KBM-7 (cell line): Measurements from ENCODE around the gene KRTAP5-11.
"Not testable (repeated sequence)": the region's sequence is repeated elsewhere in the genome, so short reads cannot be mapped to it uniquely, and the experiment has no call there.

Source experiments
- DNase-seq: peaks from one replicate; pipeline ENCODE4 v3.0.0-alpha.2; 2015
- in situ Hi-C: fragments of 300-500 bp; cut with MboI; formaldehyde crosslinking; loops from 2 replicates; pipeline ENCODE4 v1.14.3; 2020; ENCODE audit warnings: low sequenced_read_pairs, low pct_unique_long_range_greater_than_20kb, mixed read lengths

The KRTAP5-11 gene

GRCh38 chr11:71563406-71563805, 19.3 kb downstream of the KRTAP5-11 start:
- DNase-seq, result peak; percentile 70
- in situ Hi-C loops, result no loop called here

DNA sequence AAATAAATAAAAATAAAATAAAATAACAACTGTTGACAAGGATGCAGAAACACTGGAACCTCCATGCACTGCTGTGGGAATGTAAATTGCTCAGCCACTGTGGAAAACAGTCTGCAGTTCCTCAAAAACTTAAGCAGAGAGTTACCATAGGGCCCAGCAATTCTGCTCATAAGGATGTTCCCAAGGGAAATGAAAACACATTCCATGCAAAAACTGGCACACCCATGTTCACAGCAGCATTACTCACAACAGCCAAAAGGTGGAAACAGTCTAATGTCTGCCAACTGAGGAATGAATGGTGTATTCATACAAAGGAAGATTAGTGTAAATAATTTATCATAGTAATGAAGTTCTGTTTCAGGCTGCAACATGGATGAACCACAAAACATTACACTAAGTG, 20.6 kb downstream of the KRTAP5-11 start:
- in situ Hi-C loops, result no loop called here
- DNase-seq, result no peak

GRCh38 chr11:71558996-71559395, 23.7 kb downstream of the KRTAP5-11 start:
- in situ Hi-C loops, result no loop called here
- DNase-seq, result no peak

DNA sequence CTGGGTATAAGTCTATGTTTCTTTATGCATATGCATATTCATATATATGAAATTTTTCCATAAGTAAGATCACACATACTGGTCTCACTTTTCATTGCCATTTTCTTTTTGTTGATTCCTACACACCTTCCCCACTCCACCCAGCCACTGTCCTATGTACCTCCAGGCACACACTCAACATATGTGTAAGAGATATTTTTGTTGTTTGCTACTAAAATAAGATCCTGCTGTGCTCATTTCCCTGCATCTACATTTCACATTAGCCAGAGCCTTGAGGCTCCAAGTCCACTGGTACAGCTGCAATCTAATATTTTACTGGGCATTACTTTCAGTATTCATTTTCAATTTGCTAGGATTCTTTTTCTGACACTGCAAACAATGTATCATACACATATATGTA, 25.4 kb downstream of the KRTAP5-11 start:
- DNase-seq, result no peak
- in situ Hi-C loops, result no loop called here

GRCh38 chr11:71556018-71556417, 26.7 kb downstream of the KRTAP5-11 start:
- in situ Hi-C loops, result no loop called here
- DNase-seq, result no peak

GRCh38 chr11:71555508-71555907, 27.2 kb downstream of the KRTAP5-11 start:
- in situ Hi-C loops, result no loop called here
- DNase-seq, result no peak

- in situ Hi-C loops, result no loop called here
- no peak for DNase-seq
Observed at GRCh38 chr11:71554996-71555395, 27.7 kb downstream of the KRTAP5-11 start.

DNA sequence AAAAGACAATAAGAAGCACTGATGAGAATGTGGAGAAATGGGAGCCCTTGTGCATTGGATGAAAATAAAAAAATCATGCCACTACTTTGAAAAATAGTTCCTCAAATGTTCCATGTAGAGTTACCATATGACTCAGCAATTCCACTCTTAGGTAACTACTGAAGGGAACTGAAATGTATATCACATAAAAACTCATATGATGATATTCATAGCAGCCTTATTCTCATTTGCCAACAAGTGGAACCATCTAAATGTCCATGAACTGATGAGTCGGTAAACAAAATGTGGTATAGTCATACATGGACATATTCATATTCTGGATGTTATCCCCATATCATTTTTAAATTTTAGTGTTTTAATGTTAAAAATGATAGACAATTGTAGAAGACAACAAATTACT, 31.0 kb downstream of the KRTAP5-11 start:
- in situ Hi-C loops, result no loop called here
- DNase-seq, result peak; percentile 40

DNA sequence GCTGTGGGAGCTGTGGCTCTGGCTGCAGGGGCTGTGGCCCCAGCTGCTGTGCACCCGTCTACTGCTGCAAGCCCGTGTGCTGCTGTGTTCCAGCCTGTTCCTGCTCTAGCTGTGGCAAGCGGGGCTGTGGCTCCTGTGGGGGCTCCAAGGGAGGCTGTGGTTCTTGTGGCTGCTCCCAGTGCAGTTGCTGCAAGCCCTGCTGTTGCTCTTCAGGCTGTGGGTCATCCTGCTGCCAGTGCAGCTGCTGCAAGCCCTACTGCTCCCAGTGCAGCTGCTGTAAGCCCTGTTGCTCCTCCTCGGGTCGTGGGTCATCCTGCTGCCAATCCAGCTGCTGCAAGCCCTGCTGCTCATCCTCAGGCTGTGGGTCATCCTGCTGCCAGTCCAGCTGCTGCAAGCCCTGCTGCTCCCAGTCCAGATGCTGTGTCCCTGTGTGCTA, 33.9 kb downstream of the KRTAP5-11 start:
- DNase-seq, result no peak
- in situ Hi-C loops, result no loop called here

- no peak for DNase-seq
- in situ Hi-C loops, result no loop called here
Observed at GRCh38 chr11:71548120-71548519, 34.6 kb downstream of the KRTAP5-11 start, which contains the start of gene KRTAP5-9. KRTAP5-9 (plus strand) TSS chr11:71548420; CDS start chr11:71548658, 238 bp downstream.

GRCh38 chr11:71545405-71545966, 37.2 kb downstream of the KRTAP5-11 start:
- in situ Hi-C loops, result no loop called here
- DNase-seq, result no peak

DNA sequence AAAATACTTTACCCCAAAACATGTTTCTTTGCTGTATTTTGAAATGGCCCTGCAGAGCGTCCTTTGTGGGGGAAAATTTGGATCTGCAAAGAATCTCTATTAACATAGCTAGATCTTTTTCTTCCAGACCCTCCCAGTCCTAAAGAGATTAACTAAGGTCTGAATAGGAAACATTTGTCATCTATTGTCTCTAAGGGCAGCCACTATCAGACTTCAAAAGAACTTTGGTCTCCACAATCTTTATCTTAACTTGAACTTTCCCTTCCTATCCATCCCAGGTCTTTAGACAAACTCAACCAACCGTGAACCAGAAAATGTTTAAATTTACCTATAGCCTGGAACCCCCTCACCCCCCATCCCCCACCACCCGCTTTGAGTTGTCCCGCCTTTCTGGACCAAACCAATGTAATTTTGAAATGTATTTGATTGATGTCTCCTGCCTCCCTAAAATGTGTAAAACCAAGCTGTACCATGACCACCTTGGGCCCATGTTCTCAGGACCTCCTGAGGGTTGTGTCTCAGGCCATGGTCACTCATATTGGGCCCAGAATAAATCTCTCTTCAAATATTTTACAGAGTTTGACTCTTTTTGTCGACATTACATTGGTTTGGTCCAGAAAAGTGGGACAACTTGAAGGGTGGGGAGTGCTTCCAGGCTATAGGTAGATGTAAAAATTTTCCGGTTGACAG, 38.0 kb downstream of the KRTAP5-11 start:
- in situ Hi-C loops, result no loop called here

GRCh38 chr11:71543866-71544265, 38.8 kb downstream of the KRTAP5-11 start:
- in situ Hi-C loops, result no loop called here
- DNase-seq, result peak; percentile 81

More for the DNA sequence above, 38.0 kb downstream of the KRTAP5-11 start:
- DNase-seq, result no peak

GRCh38 chr11:71542879-71543777, 39.5 kb downstream of the KRTAP5-11 start:
- no peak for DNase-seq
- in situ Hi-C loops, result no loop called here

DNA sequence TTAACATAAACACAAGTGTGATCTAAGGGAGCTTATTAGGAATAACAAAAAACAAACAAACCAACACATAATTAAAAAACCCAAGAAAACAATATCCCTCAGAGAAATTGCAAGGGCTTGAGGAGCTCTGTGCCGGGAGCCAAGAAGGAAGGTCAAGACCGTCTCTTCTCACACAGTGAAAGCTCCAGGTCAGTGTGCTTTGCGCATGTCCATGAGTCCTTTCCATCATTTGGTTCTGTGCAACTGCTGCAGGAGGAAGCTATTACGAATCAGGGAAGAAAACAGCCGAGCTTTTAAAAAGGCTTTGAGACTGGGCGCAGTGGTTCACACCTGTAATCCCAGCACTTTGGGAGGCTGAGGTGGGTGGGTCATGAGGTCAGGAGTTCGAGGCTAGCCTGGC, 40.3 kb downstream of the KRTAP5-11 start:
- no peak for DNase-seq
- in situ Hi-C loops, result no loop called here

- DNase-seq, in situ Hi-C loops: not testable (repeated sequence)
Observed at GRCh38 chr11:71540521-71541304, 42.0 kb downstream of the KRTAP5-11 start.

DNA sequence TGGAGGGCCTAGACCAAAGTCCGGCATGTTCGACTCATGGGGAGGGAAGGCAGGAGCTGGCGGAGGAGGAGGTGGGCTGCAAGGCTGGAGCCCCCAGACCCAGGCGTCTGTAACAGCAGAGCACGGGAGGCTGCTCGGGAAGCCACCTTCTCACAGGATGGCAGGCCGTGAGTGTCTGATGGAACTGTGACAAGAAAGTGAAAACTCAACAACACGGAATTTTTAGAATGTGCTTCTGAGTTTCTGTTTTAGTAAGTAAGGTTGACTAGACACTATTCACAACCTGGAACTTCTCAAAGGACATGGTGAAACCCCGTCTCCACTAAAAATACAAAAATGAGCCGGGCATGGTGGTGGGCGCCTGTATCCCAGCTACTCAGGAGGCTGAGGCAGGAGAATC, 42.7 kb downstream of the KRTAP5-11 start:
- in situ Hi-C loops, DNase-seq: not testable (repeated sequence)

DNA sequence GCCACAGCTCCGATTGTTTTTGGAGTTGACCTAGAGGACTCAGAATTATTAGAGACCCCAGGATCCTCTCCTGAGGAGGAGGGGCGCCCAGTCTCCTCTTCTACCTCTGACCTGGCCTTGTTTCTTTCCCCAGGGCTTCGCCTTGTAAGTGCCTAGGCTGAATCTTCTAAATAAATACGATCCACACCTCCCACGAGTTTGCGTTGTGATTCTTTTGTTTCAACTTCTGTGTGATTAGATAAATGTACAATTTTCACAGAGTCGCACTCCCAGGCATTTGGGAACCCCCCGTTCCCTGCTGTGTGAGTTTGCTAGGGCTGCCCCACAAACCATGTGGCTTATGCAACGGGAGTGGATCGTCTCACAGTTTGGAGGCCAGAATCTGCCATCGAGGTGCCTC, 43.7 kb downstream of the KRTAP5-11 start:
- in situ Hi-C loops, result no loop called here
- no peak for DNase-seq

GRCh38 chr11:71538666-71538990, 44.0 kb downstream of the KRTAP5-11 start:
- in situ Hi-C loops, result no loop called here

More at GRCh38 chr11:71538666-71538990, 44.0 kb downstream of the KRTAP5-11 start:
- DNase-seq, result no peak
